Stimulated activated naive CD8-positive, alpha-beta T cell treated with anti-CD3 and anti-CD28 coated beads, Interleukin-15, Interleukin-2, amounts not matched to agents 100 ng/mL and 50 ng/mL, for 24 hours (primary cell): ENCODE results near the gene VIPR2.
"Not testable (repeated sequence)": the region's sequence is repeated elsewhere in the genome, so short reads cannot be mapped to it uniquely, and the experiment has no call there.

Experiments
- H3K27ac Mint-ChIP-seq: one replicate; pipeline ENCODE4 v1.8.0; 2021; ENCODE audit warnings: mild to moderate bottlenecking, mixed read lengths
- H3K27me3 Mint-ChIP-seq: one replicate; pipeline ENCODE4 v1.8.0; 2021; ENCODE audit warnings: mixed read lengths
- H3K36me3 Mint-ChIP-seq: one replicate; pipeline ENCODE4 v1.8.0; 2021; ENCODE audit warnings: low read depth, mixed read lengths
- H3K4me1 Mint-ChIP-seq: one replicate; pipeline ENCODE4 v1.8.0; 2021; ENCODE audit warnings: low read depth, mixed read lengths
- H3K4me3 Mint-ChIP-seq: one replicate; pipeline ENCODE4 v1.8.0; 2021; ENCODE audit warnings: mild to moderate bottlenecking, mixed read lengths
- H3K9me3 Mint-ChIP-seq: one replicate; pipeline ENCODE4 v1.8.0; 2021; ENCODE audit warnings: mixed read lengths

VIPR2 gene

DNA sequence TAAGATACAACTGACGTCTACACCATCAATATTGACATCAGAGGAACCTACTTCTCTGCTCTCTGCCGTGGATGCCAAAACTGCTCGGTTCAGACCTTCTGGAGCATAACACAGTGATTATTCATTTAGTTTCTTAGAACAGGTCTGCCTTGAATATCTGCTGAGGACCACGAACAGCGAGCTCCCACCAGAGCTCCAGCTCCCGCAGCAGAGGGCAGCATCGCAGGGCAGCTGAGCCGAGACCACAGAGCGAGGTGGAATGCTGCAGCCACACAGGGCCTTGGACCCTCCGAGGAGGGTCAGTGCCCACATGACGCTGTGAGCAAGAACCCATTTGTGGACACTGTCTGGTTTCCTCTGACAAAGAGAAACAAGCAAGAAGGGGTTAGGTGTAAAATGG lies 6.8 kb downstream of the VIPR2 start:
- H3K36me3 Mint-ChIP-seq: no peaks in the 10 kb centered on the region
- H3K9me3 Mint-ChIP-seq: no peaks in the 10 kb centered on the region
- peaks cover 35% of the 10 kb centered on the region for H3K27me3 Mint-ChIP-seq
- no peaks in the 10 kb centered on the region for H3K4me1 Mint-ChIP-seq
- H3K27ac Mint-ChIP-seq: no peak overlapping the region
- no peak overlapping the region for H3K4me3 Mint-ChIP-seq

DNA sequence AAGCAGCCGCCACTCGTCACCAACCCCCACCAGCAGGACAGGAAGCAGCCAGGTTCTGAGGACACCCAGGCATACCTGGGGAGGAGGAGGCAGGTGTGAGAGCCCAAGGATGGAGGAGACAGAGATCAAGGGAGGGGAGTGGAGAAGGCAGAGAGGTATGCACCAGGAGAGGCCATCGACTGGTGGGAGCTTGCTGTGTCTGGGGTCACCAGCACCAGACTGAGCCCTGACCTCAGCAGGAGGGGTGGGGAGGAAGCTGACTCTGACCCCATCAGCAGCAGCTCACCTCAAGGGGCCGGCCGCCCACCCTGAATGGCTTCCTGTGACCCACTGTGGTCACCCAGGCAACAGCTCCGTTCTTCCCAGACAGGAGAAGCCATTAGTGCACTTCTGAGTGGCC lies 7.8 kb downstream of the VIPR2 start:
- H3K27ac Mint-ChIP-seq: no peak overlapping the region
- H3K36me3 Mint-ChIP-seq: no peaks in the 10 kb centered on the region
- H3K4me1 Mint-ChIP-seq: no peaks in the 10 kb centered on the region
- no peak overlapping the region for H3K4me3 Mint-ChIP-seq
- H3K9me3 Mint-ChIP-seq: no peaks in the 10 kb centered on the region
- peaks cover 25% of the 10 kb centered on the region for H3K27me3 Mint-ChIP-seq

DNA sequence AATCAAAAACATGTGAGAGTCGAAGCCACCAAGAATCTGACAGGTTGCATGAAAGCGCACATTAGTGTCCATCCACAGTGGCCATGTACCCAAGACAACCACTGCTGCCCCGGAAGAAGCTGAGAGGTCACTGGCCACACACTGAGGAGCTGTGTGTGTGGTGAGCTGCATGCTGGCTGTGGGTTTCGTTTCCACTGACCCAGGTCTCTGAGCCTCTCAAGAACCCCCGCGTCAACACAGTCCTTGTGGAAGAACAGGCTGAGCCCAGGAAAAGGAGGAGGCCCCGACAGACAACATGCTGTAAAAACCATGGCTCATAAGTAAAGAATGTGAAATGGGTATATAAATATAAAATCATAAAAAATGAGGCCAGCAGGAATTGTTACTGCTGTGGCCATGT lies 8.2 kb downstream of the VIPR2 start:
- Mint-ChIP-seq H3K4me1 (no peaks in the 10 kb centered on the region), H3K4me3 (no peak overlapping the region), H3K27ac (no peak overlapping the region), H3K36me3 (no peaks in the 10 kb centered on the region), H3K9me3 (no peaks in the 10 kb centered on the region), H3K27me3 (peaks cover 21% of the 10 kb centered on the region)

DNA sequence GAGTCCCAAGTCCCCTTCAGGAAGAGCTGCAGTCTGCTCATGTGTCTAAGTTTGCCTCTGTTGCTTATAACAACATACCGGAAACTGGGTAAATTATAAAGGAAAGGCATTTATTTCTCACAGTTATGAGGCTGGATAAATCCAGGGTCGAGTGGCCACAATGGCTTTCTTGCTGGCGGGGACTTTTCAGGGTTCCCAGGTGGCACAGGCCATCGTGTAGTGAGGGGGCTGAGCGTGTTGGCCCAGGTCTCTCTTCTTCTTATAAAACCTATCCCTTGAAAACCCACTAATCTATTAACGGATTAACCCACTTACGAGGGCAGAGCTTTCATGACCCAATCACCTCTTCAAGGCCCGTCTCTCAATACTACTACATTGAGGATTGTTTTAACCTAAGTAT lies 8.7 kb downstream of the VIPR2 start:
- Mint-ChIP-seq H3K9me3 (no peaks in the 10 kb centered on the region), H3K4me1 (no peaks in the 10 kb centered on the region), H3K4me3 (no peak overlapping the region), H3K27me3 (peaks cover 16% of the 10 kb centered on the region), H3K27ac (no peak overlapping the region), H3K36me3 (no peaks in the 10 kb centered on the region)

DNA sequence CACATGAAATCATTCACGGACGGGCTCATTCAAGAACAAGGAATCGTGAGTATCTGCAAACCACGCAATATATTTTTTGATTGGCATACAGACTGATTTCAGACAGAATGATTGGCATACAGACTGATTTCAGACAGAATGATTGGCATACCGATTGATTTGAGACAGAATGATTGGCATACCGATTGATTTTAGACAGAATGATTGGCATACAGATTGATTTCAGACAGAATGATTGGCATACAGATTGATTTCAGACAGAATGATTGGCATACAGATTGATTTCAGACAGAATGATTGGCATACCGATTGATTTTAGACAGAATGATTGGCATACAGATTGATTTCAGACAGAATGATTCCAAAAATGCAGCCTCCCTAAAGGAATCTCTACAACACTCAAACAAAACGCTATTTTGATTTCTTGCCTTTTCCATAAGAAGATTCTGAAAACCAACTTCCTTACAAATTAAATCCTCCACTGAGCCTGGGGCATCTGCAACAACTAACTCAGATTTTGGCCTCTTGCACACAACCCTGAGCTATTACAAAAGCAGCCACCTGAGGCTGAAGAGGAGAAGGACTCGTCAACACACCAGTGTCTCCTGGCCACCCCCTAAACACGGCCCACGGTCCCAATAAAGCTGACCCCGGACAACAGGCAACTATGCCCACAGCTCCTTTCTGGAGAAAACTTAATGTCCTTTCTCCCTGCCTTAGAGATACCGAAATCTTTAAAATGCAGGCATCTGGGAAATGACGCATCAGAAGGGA lies 11.8 kb downstream of the VIPR2 start:
- H3K36me3 Mint-ChIP-seq, H3K4me1 Mint-ChIP-seq, H3K4me3 Mint-ChIP-seq, H3K9me3 Mint-ChIP-seq, H3K27ac Mint-ChIP-seq: not testable (repeated sequence)
- peaks cover 10% of the 10 kb centered on the region for H3K27me3 Mint-ChIP-seq

DNA sequence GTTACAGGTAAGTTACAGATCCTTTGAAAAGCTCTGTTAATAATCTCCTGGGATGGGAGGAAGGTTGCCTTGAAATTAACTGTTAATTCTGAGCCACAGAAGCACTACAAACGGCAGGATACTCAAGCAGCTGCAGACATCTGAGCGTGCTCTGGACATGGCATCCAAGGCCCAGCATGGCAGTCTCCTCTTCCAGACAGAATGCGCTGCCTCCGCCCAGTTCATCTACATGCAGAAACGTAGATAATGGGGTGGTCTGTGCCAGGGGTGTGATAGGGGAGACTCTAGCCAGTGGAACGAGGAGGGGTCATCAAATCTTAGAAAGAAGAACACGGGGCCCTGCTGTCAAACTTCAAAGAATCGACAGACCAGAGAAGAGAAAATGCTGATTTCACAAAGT lies 13.8 kb downstream of the VIPR2 start:
- H3K27ac Mint-ChIP-seq: no peak overlapping the region
- H3K36me3 Mint-ChIP-seq: no peaks in the 10 kb centered on the region
- no peak overlapping the region for H3K4me3 Mint-ChIP-seq
- peaks cover 3% of the 10 kb centered on the region for H3K27me3 Mint-ChIP-seq
- H3K4me1 Mint-ChIP-seq: no peaks in the 10 kb centered on the region
- no peaks in the 10 kb centered on the region for H3K9me3 Mint-ChIP-seq

DNA sequence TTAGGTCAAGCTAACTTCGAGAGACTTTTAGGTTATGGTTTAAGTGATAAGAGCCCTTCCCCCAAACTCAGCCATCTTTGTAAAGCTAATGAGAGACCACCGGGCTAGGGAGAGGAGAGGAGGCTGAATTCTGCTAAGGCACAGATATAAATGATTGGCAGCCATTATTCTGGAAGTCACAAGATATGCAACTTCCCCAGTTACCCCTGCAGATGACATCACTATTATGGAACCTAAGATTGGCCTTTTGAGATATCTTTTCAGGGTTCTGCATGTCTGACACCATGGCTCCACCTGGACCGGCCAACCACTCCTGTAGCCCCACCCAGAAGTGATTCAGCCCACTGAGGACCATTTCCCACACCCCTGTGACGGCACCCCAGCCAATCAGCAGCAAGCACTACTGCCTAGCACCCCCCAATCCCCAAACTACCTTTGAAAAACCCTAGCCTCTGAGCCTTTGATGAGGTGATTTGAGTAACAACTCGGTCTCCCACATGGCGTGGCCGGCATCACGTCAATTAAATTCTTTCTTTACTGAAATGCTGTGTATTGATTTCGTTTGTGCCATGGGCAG lies 14.4 kb downstream of the VIPR2 start:
- no peak overlapping the region for H3K4me3 Mint-ChIP-seq
- no peak overlapping the region for H3K27ac Mint-ChIP-seq
- no peaks in the 10 kb centered on the region for H3K36me3 Mint-ChIP-seq
- H3K4me1 Mint-ChIP-seq: no peaks in the 10 kb centered on the region
- H3K27me3 Mint-ChIP-seq: peaks cover 3% of the 10 kb centered on the region
- H3K9me3 Mint-ChIP-seq: no peaks in the 10 kb centered on the region

DNA sequence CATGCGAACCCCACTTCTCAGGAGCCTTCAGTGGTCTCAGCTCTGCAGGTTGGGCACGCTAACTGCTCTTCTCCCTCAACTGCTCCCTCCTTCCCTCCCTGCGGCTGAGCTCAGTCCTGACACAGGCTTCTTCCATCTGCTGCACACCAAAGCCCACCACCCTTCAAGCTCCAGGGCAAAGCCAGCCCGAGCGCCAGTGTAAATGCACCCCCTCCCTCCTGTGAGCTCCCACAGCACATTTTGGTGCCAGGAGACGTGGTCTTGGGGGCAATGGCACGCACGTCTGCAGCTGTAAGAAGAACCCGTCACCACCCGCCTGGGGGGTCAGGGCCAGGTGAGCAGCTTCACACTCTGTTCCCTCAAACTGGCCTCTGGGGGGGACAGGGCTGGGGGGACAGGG lies 15.9 kb downstream of the VIPR2 start:
- Mint-ChIP-seq H3K4me1 (no peaks in the 10 kb centered on the region), H3K36me3 (no peaks in the 10 kb centered on the region), H3K4me3 (no peak overlapping the region), H3K27ac (no peak overlapping the region), H3K27me3 (peaks cover 3% of the 10 kb centered on the region), H3K9me3 (no peaks in the 10 kb centered on the region)

DNA sequence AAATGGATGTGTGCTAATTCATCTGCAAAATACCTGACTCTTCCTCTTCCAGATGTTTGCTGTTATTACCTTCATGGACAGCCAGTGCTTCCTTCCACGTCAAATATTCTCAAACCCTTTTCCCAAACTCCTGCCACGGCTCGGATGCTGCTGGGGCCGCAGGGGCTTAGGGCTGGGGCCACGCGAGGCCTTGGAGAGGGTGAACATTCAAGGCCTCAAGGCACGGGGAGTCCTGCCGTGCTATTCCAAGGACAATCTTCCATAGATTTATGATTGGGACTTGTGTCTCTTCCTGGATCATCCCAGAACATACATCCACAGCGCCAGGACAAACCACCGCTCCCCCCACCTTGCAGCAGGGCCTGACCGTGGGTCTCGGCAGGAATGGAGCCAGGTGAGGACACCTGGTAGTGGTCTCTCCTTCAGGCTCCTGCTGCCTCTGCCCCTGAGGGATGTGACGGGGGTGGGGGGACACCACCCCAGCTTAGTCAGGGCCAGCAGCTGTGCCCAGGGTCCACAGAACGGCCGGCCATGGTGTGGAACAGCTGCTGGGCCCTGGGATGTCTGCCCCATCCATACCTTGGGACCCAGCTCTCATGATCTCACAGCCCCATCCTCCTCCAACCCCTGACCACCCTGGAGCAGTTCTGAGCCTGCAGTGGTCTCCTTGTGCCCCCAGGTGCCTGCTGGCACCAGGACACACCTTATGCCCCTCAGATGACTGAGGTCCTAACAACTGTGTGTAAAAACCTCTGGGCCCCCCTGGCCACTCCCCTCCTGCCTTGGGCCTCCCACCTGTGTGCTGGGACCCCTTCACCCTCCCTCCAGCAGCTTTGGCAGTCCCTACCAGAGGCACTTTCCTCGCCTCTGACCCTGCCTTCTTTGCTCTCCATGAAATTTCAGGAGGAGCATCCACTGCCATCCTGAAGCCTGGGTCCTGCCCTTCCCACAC lies 16.7 kb downstream of the VIPR2 start:
- Mint-ChIP-seq H3K4me1 (no peaks in the 10 kb centered on the region), H3K36me3 (no peaks in the 10 kb centered on the region), H3K9me3 (no peaks in the 10 kb centered on the region), H3K27ac (no peak overlapping the region), H3K27me3 (peaks cover 3% of the 10 kb centered on the region), H3K4me3 (no peak overlapping the region)

DNA sequence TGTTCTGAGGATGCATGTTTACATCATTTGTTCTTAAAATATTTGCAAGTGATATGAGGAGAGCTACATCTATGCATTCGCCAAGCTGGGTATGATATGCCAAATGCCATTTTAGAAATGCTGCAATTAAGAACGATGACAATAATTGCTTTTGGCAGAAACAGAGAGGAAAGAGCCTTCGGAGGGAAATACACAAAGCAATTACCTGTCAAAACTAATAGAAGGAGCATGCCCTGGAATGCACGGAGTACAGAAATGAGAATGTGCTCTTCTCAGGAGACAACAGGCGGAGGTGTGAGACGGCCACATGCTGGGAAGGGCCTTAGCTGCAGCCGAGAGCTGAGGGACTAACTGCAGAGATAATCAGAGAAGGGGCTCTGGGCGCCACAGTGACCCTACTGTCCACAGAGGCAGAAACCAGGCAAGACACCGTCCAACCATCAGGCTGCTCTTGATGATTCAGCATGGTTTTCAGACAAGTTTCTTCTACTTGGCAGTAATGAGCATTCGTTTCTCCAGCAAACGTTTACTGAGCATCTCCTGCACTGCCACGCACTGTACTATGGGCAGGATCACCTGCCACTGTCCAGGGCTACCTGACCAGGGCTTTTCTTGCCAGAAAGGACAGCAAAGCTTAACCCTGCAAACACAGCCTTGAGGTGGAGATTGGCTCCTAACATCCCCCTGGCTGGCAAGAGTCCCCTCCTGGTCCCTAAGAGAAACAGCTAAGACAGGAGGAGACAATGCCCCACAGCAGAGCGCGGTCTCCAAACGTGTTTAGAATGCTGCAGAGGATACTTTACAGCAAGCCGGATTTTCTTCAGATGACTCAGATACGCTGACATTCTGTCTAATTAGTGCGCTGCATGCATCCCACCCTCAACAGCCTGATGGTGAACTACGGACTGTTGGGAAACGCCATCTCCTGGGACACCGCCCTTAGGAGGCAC lies 18.1 kb downstream of the VIPR2 start:
- Mint-ChIP-seq H3K4me3 (no peak overlapping the region), H3K36me3 (no peaks in the 10 kb centered on the region), H3K27me3 (peaks cover 3% of the 10 kb centered on the region), H3K4me1 (no peaks in the 10 kb centered on the region), H3K27ac (no peak overlapping the region), H3K9me3 (no peaks in the 10 kb centered on the region)

DNA sequence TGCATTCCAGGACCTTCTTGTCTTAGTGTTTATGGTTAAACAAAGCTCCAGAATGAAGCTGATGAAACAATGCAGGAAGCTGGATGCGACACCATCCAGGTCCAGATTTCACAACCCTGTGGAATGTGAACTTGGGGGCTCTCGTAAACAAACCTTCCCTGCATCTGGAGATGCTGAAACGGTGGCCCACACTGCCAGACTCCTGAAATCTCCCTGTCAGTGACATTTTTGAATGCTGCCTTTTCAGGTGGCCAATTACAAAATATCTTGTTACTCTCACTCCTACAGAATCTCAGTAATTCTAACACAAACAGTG lies 18.8 kb downstream of the VIPR2 start:
- Mint-ChIP-seq H3K27ac (no peak overlapping the region), H3K27me3 (peaks cover 3% of the 10 kb centered on the region), H3K4me1 (no peaks in the 10 kb centered on the region), H3K4me3 (no peak overlapping the region), H3K9me3 (no peaks in the 10 kb centered on the region), H3K36me3 (no peaks in the 10 kb centered on the region)

DNA sequence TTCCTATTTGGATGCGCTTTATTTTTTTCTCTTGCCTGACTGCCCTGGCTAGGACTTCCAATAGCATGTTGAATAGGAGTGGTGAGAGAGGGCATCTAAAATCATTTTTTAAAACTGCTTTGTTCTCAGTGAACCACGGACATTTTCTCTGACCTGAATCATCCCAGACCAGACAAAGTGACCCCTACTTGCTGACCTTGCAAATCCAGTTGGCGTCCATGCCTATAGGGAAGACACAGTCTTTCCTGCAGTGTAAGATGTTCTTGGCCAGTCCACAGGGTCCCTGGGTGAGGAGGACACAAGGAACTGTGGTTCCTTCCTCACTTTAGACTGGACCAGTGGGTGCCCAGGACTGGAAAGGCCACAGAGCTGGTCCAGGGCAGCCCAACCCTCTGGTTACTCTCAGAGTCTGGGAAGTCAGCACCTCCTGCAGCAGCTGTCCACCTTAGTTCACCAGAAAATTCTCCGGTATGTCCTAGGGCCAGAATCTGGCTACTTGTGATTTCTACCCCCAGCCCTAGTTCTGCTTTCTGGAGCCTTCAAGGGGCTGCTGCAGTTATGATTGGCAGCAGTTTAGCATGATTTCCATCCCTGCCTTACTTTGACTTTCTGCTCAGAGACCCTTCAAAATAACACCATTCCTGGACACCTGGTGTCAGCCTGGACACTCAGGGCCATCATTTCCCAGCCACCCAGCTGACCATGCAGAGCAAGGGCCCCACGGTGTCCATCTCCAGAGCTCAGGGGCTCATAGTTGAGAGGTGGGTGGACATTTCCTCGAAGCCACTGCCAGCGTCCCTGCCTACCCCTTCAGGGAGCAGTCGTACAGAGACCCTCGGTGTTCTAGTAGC lies 19.3 kb downstream of the VIPR2 start:
- Mint-ChIP-seq H3K4me3 (no peak overlapping the region), H3K9me3 (no peaks in the 10 kb centered on the region), H3K27ac (no peak overlapping the region), H3K27me3 (peaks cover 3% of the 10 kb centered on the region), H3K36me3 (no peaks in the 10 kb centered on the region), H3K4me1 (no peaks in the 10 kb centered on the region)

DNA sequence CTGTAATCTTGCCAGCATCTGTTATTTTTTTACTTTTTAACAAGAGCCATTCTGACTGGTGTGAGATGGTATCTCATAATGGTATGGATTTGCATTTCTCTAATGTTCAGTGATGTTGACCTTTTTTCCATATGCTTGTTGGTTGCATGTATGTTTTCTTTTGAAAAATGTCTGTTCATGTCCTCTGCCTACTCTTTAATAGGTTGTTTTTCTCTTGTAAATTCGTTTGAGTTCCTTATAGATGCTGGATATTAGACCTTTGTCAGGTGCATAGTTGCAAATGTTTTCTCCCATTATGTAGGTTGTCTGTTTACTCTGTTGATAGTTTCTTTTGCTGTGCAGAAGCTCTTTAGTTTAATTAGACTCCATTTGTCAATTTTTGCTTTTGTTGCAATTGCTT lies 20.9 kb downstream of the VIPR2 start:
- not testable (repeated sequence) for H3K36me3 Mint-ChIP-seq, H3K9me3 Mint-ChIP-seq, H3K27me3 Mint-ChIP-seq

DNA sequence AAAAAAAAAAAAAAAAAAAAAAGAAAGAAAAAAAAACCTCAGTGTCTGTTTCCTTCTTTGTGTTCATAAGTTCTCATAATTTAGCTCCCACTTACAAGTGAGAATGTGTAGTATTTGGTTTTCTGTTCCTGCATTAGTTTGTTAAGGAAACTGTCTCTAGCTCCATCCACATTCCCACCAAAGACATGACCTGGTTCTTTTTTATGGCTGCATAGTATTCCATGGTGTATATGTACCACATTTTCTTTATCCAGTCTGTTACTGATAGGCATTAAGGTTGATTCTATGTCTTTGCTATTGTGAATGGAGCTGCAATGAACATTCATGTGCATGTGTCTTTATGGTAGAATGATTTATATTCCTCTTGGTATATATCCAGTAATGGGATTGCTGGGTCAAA lies 21.4 kb downstream of the VIPR2 start:
- not testable (repeated sequence) for H3K27me3 Mint-ChIP-seq, H3K36me3 Mint-ChIP-seq, H3K9me3 Mint-ChIP-seq, H3K4me3 Mint-ChIP-seq, H3K4me1 Mint-ChIP-seq, H3K27ac Mint-ChIP-seq

More for the DNA sequence above, 20.9 kb downstream of the VIPR2 start:
- H3K4me1 Mint-ChIP-seq, H3K4me3 Mint-ChIP-seq, H3K27ac Mint-ChIP-seq: not testable (repeated sequence)
